Measurements from ENCODE around the gene BABAM2.

- TF ChIP-seq CTCF (IDR thresholded peaks at IDR 0.05; ENCODE audit: insufficient read depth, low read length, poor library complexity, severe bottlenecking) (no peak), EZH2phosphoT487 (conservative IDR thresholded peaks at IDR 0.05; ENCODE audit: low read length) (no peak)
Observed at GRCh38 chr2:28228434-28228995, 338.0 kb downstream of the BABAM2 start.

All from SU-DHL-6 (cell line).